Kidney (tissue), 14 donors: ENCODE results near the gene NOG. TPM values are rescaled to one million over a fixed set of nuclear protein-coding genes. Genes with fewer than 3 reads are reported as not detected.

Experiments used
- DNase-seq, 5 donors: peaks; one replicate each; pipeline ENCODE4 v3.0.0-alpha.2; 2013 to 2020
- FAIRE-seq: peaks from 2 replicates; lab custom pipeline; 2012; peaks lifted over from hg19 to GRCh38; lab: Jason Lieb, UNC
- H3K27ac ChIP-seq, 2 donors: one replicate each; pipeline ENCODE4 v1.7.0; 2013; ENCODE audit warnings: low read depth in 2 of 2, low read length in 2 of 2, inconsistent platforms in 1 of 2
- H3K27me3 ChIP-seq: one replicate; pipeline ENCODE4 v1.7.1; 2013; ENCODE audit warnings: low read length, inconsistent platforms; ENCODE audit not compliant: control insufficient read depth, insufficient read depth
- H3K36me3 ChIP-seq, 3 donors: one replicate each; pipeline versions ENCODE4 v1.7.0 to v1.7.1; 2013; ENCODE audit warnings: low read length in 3 of 3, control low read depth in 1 of 3, inconsistent platforms in 1 of 3; ENCODE audit not compliant: insufficient read depth in 3 of 3, control insufficient read depth in 2 of 3
- H3K4me1 ChIP-seq, 3 donors: one replicate each; pipeline versions ENCODE4 v1.7.0 to v1.7.1; 2013; ENCODE audit warnings: low read length in 3 of 3, inconsistent platforms in 1 of 3, low read depth in 1 of 3; ENCODE audit not compliant: control insufficient read depth in 2 of 3, insufficient read depth in 2 of 3
- H3K4me3 ChIP-seq, 3 donors: one replicate each; pipeline versions ENCODE4 v1.7.0 to v1.8.1; 2013; ENCODE audit warnings: low read length in 3 of 3, control low read depth in 1 of 3, inconsistent platforms in 1 of 3
- H3K9ac ChIP-seq, 3 donors: one replicate each; pipeline versions ENCODE4 v1.7.0 to v1.7.1; 2013; ENCODE audit warnings: low read length in 3 of 3, control low read depth in 1 of 3, inconsistent platforms in 1 of 3
- H3K9me3 ChIP-seq, 3 donors: one replicate each; pipeline versions ENCODE4 v1.7.0 to v1.7.1; 2013; ENCODE audit warnings: low read length in 3 of 3, control low read depth in 1 of 3, inconsistent platforms in 1 of 3; ENCODE audit not compliant: control insufficient read depth in 2 of 3, insufficient read depth in 1 of 3
- intact Hi-C: fragments of 100-400 bp; cut with DNase I; formaldehyde crosslinking; loops from one replicate; pipeline ENCODE4 v1.11.1; 2022
- polyA plus RNA-seq: library from polyadenylated mRNA; stranded (reverse); fragments of 350-450 nt; fragmentation: Illumina TruSeq; extraction: RNeasy Lipid Tissue Mini Kit (QIAGEN cat#74804); gene quantifications from one replicate; pipeline ENCODE4 v1.2.3, GENCODE V29; 2014; ENCODE audit warnings: low read depth, low replicate concordance; ENCODE audit not compliant: insufficient read depth
- total RNA-seq: library from RNA; stranded (reverse); fragmentation: NEBNext Ultra II Directional; extraction: Animal tissue kit (Norgen Biotek cat#: 25700); gene quantifications from one replicate; pipeline ENCODE4 v1.2.1, GENCODE V29; 2021
- TF ChIP-seq, protein P1 (sequence below): IDR thresholded peaks from 3 replicates; pipeline ENCODE4 v1.5.1; 2012; ENCODE audit warnings: mild to moderate bottlenecking, moderate library complexity, borderline replicate concordance; ENCODE audit not compliant: insufficient read depth; ENCODE audit errors: extremely low read depth
- donor health status: control.
- donor health status: control.
- donor health status: control.
- donor health status: control.
- donor health status: control.
- donor health status: DM: yes; HTN: yes; CAD: no.
- donor health status: Normal renal cell carcinoma (clear cell type).

The NOG gene
- total and polyA plus RNA-seq, 2 donors from 2014 or later: 0.34 to 0.98 TPM

DNA sequence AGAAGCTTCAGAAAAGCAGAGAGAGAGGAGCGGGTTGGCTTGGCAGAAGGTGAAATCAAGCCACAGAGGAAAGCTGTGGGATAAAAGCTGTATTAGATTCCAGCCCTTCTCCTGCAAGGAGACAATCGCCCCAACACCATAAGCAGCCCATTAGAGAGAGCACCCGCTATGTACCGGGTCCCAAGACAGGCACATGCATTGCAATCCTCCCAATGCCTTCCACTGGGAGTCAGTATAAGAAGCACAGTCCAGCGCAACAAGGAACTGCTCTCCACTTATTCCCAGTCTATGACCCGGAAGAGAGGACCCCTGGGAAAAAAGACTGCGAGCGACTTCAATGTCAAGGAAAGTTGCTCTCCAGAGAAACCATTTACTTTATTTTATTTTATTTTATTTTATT lies 43.8 kb downstream of the NOG start:
- H3K4me3 ChIP-seq: no peak overlapping the region
- no peaks in the 10 kb centered on the region for H3K4me1 ChIP-seq
- no peaks in the 10 kb centered on the region for H3K27me3 ChIP-seq
- no peaks in the 10 kb centered on the region for H3K9me3 ChIP-seq
- DNase-seq (no peak), FAIRE-seq (no peak)
- intact Hi-C loops: no loop called here
- TF ChIP-seq, protein P1, sequence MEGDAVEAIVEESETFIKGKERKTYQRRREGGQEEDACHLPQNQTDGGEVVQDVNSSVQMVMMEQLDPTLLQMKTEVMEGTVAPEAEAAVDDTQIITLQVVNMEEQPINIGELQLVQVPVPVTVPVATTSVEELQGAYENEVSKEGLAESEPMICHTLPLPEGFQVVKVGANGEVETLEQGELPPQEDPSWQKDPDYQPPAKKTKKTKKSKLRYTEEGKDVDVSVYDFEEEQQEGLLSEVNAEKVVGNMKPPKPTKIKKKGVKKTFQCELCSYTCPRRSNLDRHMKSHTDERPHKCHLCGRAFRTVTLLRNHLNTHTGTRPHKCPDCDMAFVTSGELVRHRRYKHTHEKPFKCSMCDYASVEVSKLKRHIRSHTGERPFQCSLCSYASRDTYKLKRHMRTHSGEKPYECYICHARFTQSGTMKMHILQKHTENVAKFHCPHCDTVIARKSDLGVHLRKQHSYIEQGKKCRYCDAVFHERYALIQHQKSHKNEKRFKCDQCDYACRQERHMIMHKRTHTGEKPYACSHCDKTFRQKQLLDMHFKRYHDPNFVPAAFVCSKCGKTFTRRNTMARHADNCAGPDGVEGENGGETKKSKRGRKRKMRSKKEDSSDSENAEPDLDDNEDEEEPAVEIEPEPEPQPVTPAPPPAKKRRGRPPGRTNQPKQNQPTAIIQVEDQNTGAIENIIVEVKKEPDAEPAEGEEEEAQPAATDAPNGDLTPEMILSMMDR: no peak
- H3K27ac ChIP-seq: no peak overlapping the region
- H3K36me3 ChIP-seq: no peaks in the 10 kb centered on the region
- no peak overlapping the region for H3K9ac ChIP-seq

DNA sequence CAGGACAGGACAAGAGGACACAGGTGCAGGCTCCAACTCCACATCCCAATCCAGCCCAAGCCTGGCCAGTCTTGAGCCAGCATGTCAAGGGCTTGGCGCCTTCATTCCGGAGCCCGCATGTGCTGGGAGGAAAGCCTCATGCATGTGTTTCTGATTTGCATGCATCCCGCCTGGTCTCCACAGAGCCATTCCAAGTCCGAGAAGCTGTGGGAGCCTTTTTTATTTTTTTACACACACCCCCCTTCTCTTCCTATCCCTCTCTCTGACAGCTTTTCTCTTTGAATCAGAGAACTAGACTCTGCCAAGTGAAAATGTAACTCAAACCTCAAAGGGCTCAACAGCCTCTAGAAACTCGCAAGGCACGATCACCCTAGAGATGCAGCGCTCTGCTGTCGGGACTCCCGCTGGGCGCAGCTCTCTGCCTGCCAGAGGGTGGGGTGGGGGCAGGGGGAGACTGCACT lies 45.1 kb downstream of the NOG start:
- no peaks in the 10 kb centered on the region for H3K36me3 ChIP-seq
- TF ChIP-seq, protein P1: no peak
- no peak overlapping the region for H3K4me3 ChIP-seq
- no peak overlapping the region for H3K9ac ChIP-seq
- H3K9me3 ChIP-seq: no peaks in the 10 kb centered on the region
- no peaks in the 10 kb centered on the region for H3K27me3 ChIP-seq
- DNase-seq (no peak), FAIRE-seq (no peak)
- intact Hi-C loops: no loop called here
- H3K27ac ChIP-seq: no peak overlapping the region
- H3K4me1 ChIP-seq: no peaks in the 10 kb centered on the region

DNA sequence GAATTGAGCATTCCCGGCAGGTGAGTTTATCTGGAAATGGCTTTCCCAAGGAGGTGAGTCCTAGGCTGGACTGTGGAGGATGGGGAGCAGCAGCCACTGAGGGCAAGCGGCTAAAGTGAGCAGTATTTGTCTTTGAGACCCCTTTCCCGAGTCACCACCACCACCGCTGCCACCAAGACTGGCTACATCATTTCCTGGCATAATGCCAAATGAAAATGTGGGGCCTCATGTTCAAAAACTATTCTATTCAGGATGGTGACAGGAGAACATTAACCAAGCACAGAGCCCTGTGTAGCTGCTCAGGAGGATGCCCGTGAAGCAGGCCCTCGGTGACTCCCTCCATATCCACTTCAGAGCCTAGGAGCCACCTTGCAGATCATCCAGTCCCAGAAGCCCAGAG lies 46.0 kb downstream of the NOG start:
- Histone ChIP-seq H3K9ac (no peak overlapping the region), H3K4me1 (no peaks in the 10 kb centered on the region)
- TF ChIP-seq, protein P1: no peak

DNA sequence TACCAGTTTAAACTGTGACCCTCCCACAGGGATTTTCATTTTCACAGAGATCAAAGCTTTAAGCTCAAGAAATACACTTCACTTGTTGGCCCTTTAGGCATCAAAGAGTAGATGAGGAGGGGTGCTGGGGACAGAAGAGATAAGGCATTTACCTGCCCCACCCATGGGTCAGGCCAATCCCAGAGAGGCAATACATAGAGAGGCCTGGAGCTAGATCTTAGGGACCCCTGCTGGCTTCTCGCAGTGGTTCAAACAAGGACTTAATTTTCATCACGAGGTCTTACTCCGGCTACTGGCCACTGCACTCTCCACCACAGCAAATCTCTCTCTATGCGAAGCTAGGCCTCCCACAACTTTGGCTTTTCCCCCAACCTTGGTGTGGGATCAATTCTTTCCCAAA lies 46.6 kb downstream of the NOG start:
- Histone ChIP-seq H3K36me3 (no peaks in the 10 kb centered on the region), H3K9me3 (no peaks in the 10 kb centered on the region), H3K27ac (no peak overlapping the region), H3K27me3 (no peaks in the 10 kb centered on the region), H3K4me3 (no peak overlapping the region), H3K4me1 (no peaks in the 10 kb centered on the region), H3K9ac (no peak overlapping the region)
- intact Hi-C loops: no loop called here
- no peak for FAIRE-seq
- no peak for DNase-seq
- TF ChIP-seq, protein P1: no peak

More for the DNA sequence above, 46.0 kb downstream of the NOG start:
- H3K9me3 ChIP-seq: no peaks in the 10 kb centered on the region
- intact Hi-C loops: no loop called here
- no peak overlapping the region for H3K4me3 ChIP-seq
- H3K36me3 ChIP-seq: no peaks in the 10 kb centered on the region
- H3K27me3 ChIP-seq: no peaks in the 10 kb centered on the region
- no peak overlapping the region for H3K27ac ChIP-seq
- FAIRE-seq (no peak), DNase-seq (no peak)
